Measurements from ENCODE around the gene ADAMTS2.
"Not testable (repeated sequence)": the region's sequence is repeated elsewhere in the genome, so short reads cannot be mapped to it uniquely, and the experiment has no call there.

Gene ADAMTS2

GRCh38 chr5:179324316-179324715 lies 20.9 kb downstream of the ADAMTS2 start:
- not testable (repeated sequence) for DNase-seq

GRCh38 chr5:179323026-179323870 lies 22.0 kb downstream of the ADAMTS2 start:
- peak; percentile 2 for DNase-seq

- peak; percentile 6 for DNase-seq
Measured at GRCh38 chr5:179322071-179323025, 22.9 kb downstream of the ADAMTS2 start.

GRCh38 chr5:179321206-179321987 lies 23.9 kb downstream of the ADAMTS2 start:
- DNase-seq = no peak

- DNase-seq = peak; percentile 7
Measured at GRCh38 chr5:179319741-179320281, 25.4 kb downstream of the ADAMTS2 start.

GRCh38 chr5:179319123-179319522 lies 26.1 kb downstream of the ADAMTS2 start:
- DNase-seq = peak; percentile 6

- peak; percentile 6 for DNase-seq
Measured at GRCh38 chr5:179318221-179318955, 26.9 kb downstream of the ADAMTS2 start.

- DNase-seq = peak; percentile 5
Measured at GRCh38 chr5:179317411-179318220, 27.6 kb downstream of the ADAMTS2 start.

GRCh38 chr5:179316982-179317381 lies 28.3 kb downstream of the ADAMTS2 start:
- DNase-seq = no peak

- peak; percentile 5 for DNase-seq
Measured at GRCh38 chr5:179316111-179316551, 29.1 kb downstream of the ADAMTS2 start.

GRCh38 chr5:179315356-179315890 lies 29.8 kb downstream of the ADAMTS2 start:
- peak; percentile 5 for DNase-seq

- DNase-seq = peak; percentile 2
Measured at GRCh38 chr5:179314606-179315355, 30.5 kb downstream of the ADAMTS2 start.

GRCh38 chr5:179313849-179314521 lies 31.3 kb downstream of the ADAMTS2 start:
- peak; percentile 11 for DNase-seq

- DNase-seq = peak; percentile 7
Measured at GRCh38 chr5:179312557-179313235, 32.6 kb downstream of the ADAMTS2 start.

- peak; percentile 3 for DNase-seq
Measured at GRCh38 chr5:179311581-179311980, 33.7 kb downstream of the ADAMTS2 start.

- peak; percentile 9 for DNase-seq
Measured at GRCh38 chr5:179311091-179311470, 34.2 kb downstream of the ADAMTS2 start.

GRCh38 chr5:179310439-179311090 lies 34.7 kb downstream of the ADAMTS2 start:
- peak; percentile 9 for DNase-seq
